Measurements from ENCODE around the gene LRRN4CL. TPM values are rescaled to one million over a fixed set of nuclear protein-coding genes. Genes with fewer than 3 reads are reported as not detected.
A peak's percentile ranks its signal among the peaks of the same experiment; 100 is the strongest.

Gene LRRN4CL
- total RNA-seq, 6 experiments from 2014 or later, result 0.12 TPM; not detected in 5

GRCh38 chr11:62680825-62681240 is 8.5 kb downstream of the LRRN4CL start:
- Histone ChIP-seq H3K27ac (no peak overlapping the region), H3K9me3 (no peaks in the 10 kb centered on the region), H3K4me1 (peaks cover 0 to 19% (median 8%) of the 10 kb centered on the region in 4 donors), H3K36me3 (peaks cover 0 to 10% (median 0%) of the 10 kb centered on the region in 4 donors), H3K27me3 (no peaks in the 10 kb centered on the region), H3K4me3 (no peak overlapping the region)
- TF ChIP-seq CTCF (IDR thresholded peaks at IDR 0.05) (peak; percentile 41 to 58 (median 54)), POLR2A (IDR thresholded peaks at IDR 0.05) (no peak)
- ATAC-seq (peak; percentile 77 to 94 (median 86)), DNase-seq (peak in 1 of 3 donors; percentile 61)
- WGBS (ENCODE audit: insufficient coverage, low coverage, low lambda C conversion rate, missing lambda C conversion rate), result 41% methylated on average over 4 of the region's 4 CpGs
- intact Hi-C loops (cut with DNase I), result no loop called here

- H3K4me3 ChIP-seq, result peak within 1 kb of the TSS; percentile 96 to 99 (median 98)
- 21% methylated on average over 17 of the region's 55 CpGs for WGBS (ENCODE audit: insufficient coverage, low coverage, low lambda C conversion rate, missing lambda C conversion rate)
- intact Hi-C loops (cut with DNase I), result loop anchor here in 1 of 2 donors (10.0 kb wide), 1 partner anchor 64 kb away; the partner anchor contains the start of genes EML3 and ROM1
- H3K36me3 ChIP-seq, result peaks cover 0 to 18% (median 0%) of the 10 kb centered on the region in 4 donors
- DNase-seq (peak; percentile 86 to 92 (median 90)), ATAC-seq (peak; percentile 81 to 93 (median 90))
- H3K27me3 ChIP-seq, result no peaks in the 10 kb centered on the region
- no peaks in the 10 kb centered on the region for H3K9me3 ChIP-seq
- peak within 1 kb of the TSS; percentile 43 to 78 (median 71) for H3K27ac ChIP-seq
- H3K4me1 ChIP-seq, result peaks cover 0 to 19% (median 8%) of the 10 kb centered on the region in 4 donors
- TF ChIP-seq CTCF (IDR thresholded peaks at IDR 0.05) (no peak), POLR2A (IDR thresholded peaks at IDR 0.05) (peak; percentile 72)
These were observed 10.3 kb downstream of the LRRN4CL start, which contains the start of gene UBXN1 for GRCh38 chr11:62678770-62679696. Gene UBXN1 (minus strand): TSS chr11:62679073. CDS start chr11:62678923, 150 bp downstream.

GRCh38 chr11:62678433-62678769 is 10.9 kb downstream of the LRRN4CL start:
- TF ChIP-seq POLR2A (IDR thresholded peaks at IDR 0.05) (no peak), CTCF (IDR thresholded peaks at IDR 0.05) (no peak)
- no peaks in the 10 kb centered on the region for H3K9me3 ChIP-seq
- WGBS (ENCODE audit: insufficient coverage, low coverage, low lambda C conversion rate, missing lambda C conversion rate), result 0% methylated on average over 6 of the region's 16 CpGs
- no peaks in the 10 kb centered on the region for H3K27me3 ChIP-seq
- H3K36me3 ChIP-seq, result peaks cover 0 to 23% (median 0%) of the 10 kb centered on the region in 4 donors
- peak overlapping the region; percentile 96 to 99 (median 98) for H3K4me3 ChIP-seq
- DNase-seq (no peak), ATAC-seq (peak in 1 of 4 donors; percentile 8)
- peaks cover 0 to 19% (median 8%) of the 10 kb centered on the region in 4 donors for H3K4me1 ChIP-seq
- peak overlapping the region; percentile 43 to 78 (median 71) for H3K27ac ChIP-seq
- intact Hi-C loops (cut with DNase I), result loop anchor here in 1 of 2 donors (10.0 kb wide), 1 partner anchor 64 kb away; the partner anchor contains the start of genes EML3 and ROM1

GRCh38 chr11:62677714-62678113 is 11.6 kb downstream of the LRRN4CL start:
- no peak for DNase-seq
- intact Hi-C loops (cut with DNase I), result loop anchor here in 1 of 2 donors (10.0 kb wide), 1 partner anchor 63 kb away; the partner anchor contains the start of genes EML3 and ROM1
- H3K9me3 ChIP-seq, result no peaks in the 10 kb centered on the region
- no peak overlapping the region for H3K27ac ChIP-seq
- H3K27me3 ChIP-seq, result no peaks in the 10 kb centered on the region
- ATAC-seq, result no peak
- H3K36me3 ChIP-seq, result peaks cover 0 to 26% (median 0%) of the 10 kb centered on the region in 4 donors
- peak overlapping the region in 1 of 3 donors; percentile 99 for H3K4me3 ChIP-seq
- peaks cover 0 to 25% (median 12%) of the 10 kb centered on the region in 4 donors for H3K4me1 ChIP-seq
- WGBS (ENCODE audit: insufficient coverage, low coverage, low lambda C conversion rate, missing lambda C conversion rate), result 78% methylated on average over 14 of the region's 15 CpGs
- TF ChIP-seq CTCF (IDR thresholded peaks at IDR 0.05) (no peak), POLR2A (IDR thresholded peaks at IDR 0.05) (no peak)
